Measurements from ENCODE around the gene GPR15LG. TPM values are rescaled to one million over a fixed set of nuclear protein-coding genes. Genes with fewer than 3 reads are reported as not detected.

The GPR15LG gene
- total and polyA plus RNA-seq, 2 donors (not counting 3 experiments of a cell fraction or from before 2014, with no cell fraction given), result not detected

DNA sequence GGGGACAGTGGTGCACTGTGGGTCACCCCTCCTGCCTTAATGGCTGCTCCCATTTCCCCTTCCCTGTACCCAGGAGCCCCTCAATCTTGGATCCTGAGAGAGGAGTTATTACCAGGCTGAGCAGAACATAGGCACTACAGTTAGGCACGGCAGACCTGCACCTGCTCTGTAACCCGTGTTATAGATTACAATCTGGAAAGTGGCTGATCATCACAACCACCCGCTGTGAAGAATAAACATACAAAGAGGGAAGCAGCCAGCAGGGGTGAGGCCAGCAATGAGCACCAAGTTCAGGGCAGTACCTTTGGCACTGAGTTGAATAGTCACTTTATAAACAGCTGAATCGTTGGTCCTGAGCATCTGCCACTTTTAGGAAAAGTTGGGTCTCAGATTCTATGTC is 22.5 kb downstream of the GPR15LG start:
- no peak for FAIRE-seq
- Histone ChIP-seq H3K9me1 (replicated peaks; ENCODE audit: control insufficient read depth, extremely low read depth, insufficient read depth, low read length) (no peaks in the 10 kb centered on the region), H3K36me3 (ENCODE audit: control insufficient read depth in 2 of 2, extremely low read depth in 1 of 2, insufficient read depth in 2 of 2, low read length in 2 of 2) (no peaks in the 10 kb centered on the region), H4K20me1 (replicated peaks; ENCODE audit: control insufficient read depth, extremely low read depth, insufficient read depth, low read length) (no peaks in the 10 kb centered on the region), H3K27me3 (ENCODE audit: control insufficient read depth in 2 of 2, insufficient read depth in 2 of 2, low read length in 2 of 2) (peaks cover 31% of the 10 kb centered on the region in 2 experiments), H2AFZ (ENCODE audit: low read depth, low read length) (no peak overlapping the region), H3K4me1 (ENCODE audit: control insufficient read depth, extremely low read depth, insufficient read depth, low read length) (no peaks in the 10 kb centered on the region), H3K9me3 (replicated peaks; ENCODE audit: control insufficient read depth, insufficient read depth, low read length) (no peaks in the 10 kb centered on the region), H3K4me3 (replicated peaks in 1 of 3; ENCODE audit: insufficient read depth in 1 of 3, low read depth in 1 of 3, low read length in 3 of 3) (no peak overlapping the region), H3K79me2 (ENCODE audit: control insufficient read depth, insufficient read depth, low read length) (no peaks in the 10 kb centered on the region), H3K9ac (replicated peaks; ENCODE audit: extremely low read depth, insufficient read depth, low read length) (no peak overlapping the region), H3K27ac (ENCODE audit: insufficient read depth, low read depth, low read length) (no peak overlapping the region), H3K4me2 (ENCODE audit: insufficient read depth, low read length) (no peak overlapping the region)
- ChIA-PET POLR2A (no interaction called here), CTCF (interaction anchor here (1.1 kb wide), 1 partner anchor 21 kb away, joined by 3 read pairs; no protein-coding TSS in a partner anchor)
- TF ChIP-seq FOS (IDR thresholded peaks at IDR 0.05; ENCODE audit: borderline replicate concordance, insufficient read depth, low read length) (no peak), JUN (IDR thresholded peaks at IDR 0.05; ENCODE audit: borderline replicate concordance, insufficient read depth, insufficient read length, low read depth) (no peak), MYC (IDR thresholded peaks at IDR 0.05; ENCODE audit: low read depth, low read length) (no peak), EZH2 (IDR thresholded peaks at IDR 0.05; ENCODE audit: borderline replicate concordance, low read depth, low read length, severe bottlenecking) (no peak), POLR2AphosphoS5 (IDR thresholded peaks at IDR 0.05; ENCODE audit: insufficient read depth, low read depth, low read length) (no peak), POLR2A (IDR thresholded peaks at IDR 0.05; ENCODE audit: low read depth, low read length) (no peak), GATA2 (IDR thresholded peaks at IDR 0.05; ENCODE audit: insufficient read depth, insufficient read length, low read depth, low read length) (no peak)
- TF ChIP-seq, protein P1, sequence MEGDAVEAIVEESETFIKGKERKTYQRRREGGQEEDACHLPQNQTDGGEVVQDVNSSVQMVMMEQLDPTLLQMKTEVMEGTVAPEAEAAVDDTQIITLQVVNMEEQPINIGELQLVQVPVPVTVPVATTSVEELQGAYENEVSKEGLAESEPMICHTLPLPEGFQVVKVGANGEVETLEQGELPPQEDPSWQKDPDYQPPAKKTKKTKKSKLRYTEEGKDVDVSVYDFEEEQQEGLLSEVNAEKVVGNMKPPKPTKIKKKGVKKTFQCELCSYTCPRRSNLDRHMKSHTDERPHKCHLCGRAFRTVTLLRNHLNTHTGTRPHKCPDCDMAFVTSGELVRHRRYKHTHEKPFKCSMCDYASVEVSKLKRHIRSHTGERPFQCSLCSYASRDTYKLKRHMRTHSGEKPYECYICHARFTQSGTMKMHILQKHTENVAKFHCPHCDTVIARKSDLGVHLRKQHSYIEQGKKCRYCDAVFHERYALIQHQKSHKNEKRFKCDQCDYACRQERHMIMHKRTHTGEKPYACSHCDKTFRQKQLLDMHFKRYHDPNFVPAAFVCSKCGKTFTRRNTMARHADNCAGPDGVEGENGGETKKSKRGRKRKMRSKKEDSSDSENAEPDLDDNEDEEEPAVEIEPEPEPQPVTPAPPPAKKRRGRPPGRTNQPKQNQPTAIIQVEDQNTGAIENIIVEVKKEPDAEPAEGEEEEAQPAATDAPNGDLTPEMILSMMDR (IDR thresholded peaks at IDR 0.05; ENCODE audit: extremely low read depth in 1 of 2, insufficient read depth in 1 of 2, low read depth in 1 of 2, low read length in 2 of 2), result no peak
- TF ChIP-seq, protein P2, sequence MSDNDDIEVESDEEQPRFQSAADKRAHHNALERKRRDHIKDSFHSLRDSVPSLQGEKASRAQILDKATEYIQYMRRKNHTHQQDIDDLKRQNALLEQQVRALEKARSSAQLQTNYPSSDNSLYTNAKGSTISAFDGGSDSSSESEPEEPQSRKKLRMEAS (IDR thresholded peaks at IDR 0.05; ENCODE audit: insufficient read depth, insufficient read length), result no peak
- DNase-seq (ENCODE audit: low read depth, low spot score), result no peak
- no TSS peak for BruUV-seq (replicated peaks)
- dilution Hi-C loops (cut with MboI; ENCODE audit: extremely low pct_ligation_motif_present, low sequenced_read_pairs), result no loop called here
- intact Hi-C loops (cut with micrococcal nuclease), result no loop called here

Measured in endothelial cell of umbilical vein (primary cell).